ENCODE data around the gene EEF1AKMT1. TPM values are rescaled to one million over a fixed set of nuclear protein-coding genes. Genes with fewer than 3 reads are reported as not detected.

EEF1AKMT1 gene
- total RNA-seq, 1 experiment from 2014 or later, result 6.1 TPM

DNA sequence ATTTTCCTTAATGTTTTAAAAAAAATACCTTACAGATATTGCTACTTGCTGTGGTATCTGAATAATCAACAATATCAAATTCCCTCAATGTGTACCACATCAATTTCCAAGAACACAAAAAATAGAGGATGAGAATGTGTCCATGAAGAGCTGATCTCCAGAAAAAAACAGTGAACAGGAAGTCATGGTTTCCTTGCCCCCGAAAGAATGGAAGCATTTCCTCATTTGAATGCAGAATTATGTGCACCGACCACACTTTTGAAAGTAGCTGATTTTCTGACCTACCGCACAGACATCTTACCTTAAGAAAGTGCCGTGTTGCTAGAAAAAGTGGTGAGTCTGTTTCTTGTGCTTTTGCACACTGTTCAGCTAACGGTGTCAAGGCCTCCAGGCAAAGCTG, 13.4 kb upstream of the EEF1AKMT1 start:
- Mint-ChIP-seq H3K27me3 (ENCODE audit: low read depth) (no peaks in the 10 kb centered on the region), H3K36me3 (ENCODE audit: insufficient read depth in 1 of 3, low read depth in 3 of 3) (peaks cover 12 to 52% (median 37%) of the 10 kb centered on the region in 3 experiments; a peak in 6 of 7 replicates), H3K4me3 (no peak overlapping the region), H3K9me3 (no peaks in the 10 kb centered on the region), H3K4me1 (no peaks in the 10 kb centered on the region), H3K27ac (no peak overlapping the region)
- Histone ChIP-seq H3K56ac (ENCODE audit: insufficient read length, low read depth, low read length) (no peak overlapping the region), H3K79me2 (ENCODE audit: insufficient read depth, low read length) (no peaks in the 10 kb centered on the region), H3K18ac (ENCODE audit: insufficient read length, low read depth, low read length) (no peak overlapping the region), H3K4me1 (ENCODE audit: insufficient read depth, low read length) (no peaks in the 10 kb centered on the region), H2BK120ac (ENCODE audit: low read depth, low read length, poor library complexity, severe bottlenecking) (no peak overlapping the region), H3K23ac (ENCODE audit: insufficient read length, low read depth, low read length) (no peak overlapping the region), H2AK5ac (ENCODE audit: insufficient read length, low read length) (no peak overlapping the region), H2BK12ac (ENCODE audit: insufficient read length, low read depth, low read length) (no peak overlapping the region), H4K8ac (replicated peaks; ENCODE audit: insufficient read length, low read depth, low read length) (no peak overlapping the region), H3K27ac (ENCODE audit: insufficient read length, low read depth, low read length) (no peak overlapping the region), H3K9ac (ENCODE audit: extremely low read depth, insufficient read length, low read length) (no peak overlapping the region), H3K27me3 (ENCODE audit: insufficient read depth, low read length) (no peaks in the 10 kb centered on the region), H3K4me2 (ENCODE audit: insufficient read depth, insufficient read length, low read length) (no peak overlapping the region), H3K23me2 (ENCODE audit: insufficient read length, low read depth, low read length, poor library complexity, severe bottlenecking) (no peaks in the 10 kb centered on the region), H2BK5ac (ENCODE audit: insufficient read length, low read length) (no peak overlapping the region), H4K91ac (ENCODE audit: insufficient read length, low read depth, low read length) (no peak overlapping the region), H3K9me3 (ENCODE audit: control insufficient read depth, low read depth, low read length) (no peaks in the 10 kb centered on the region), H2BK15ac (ENCODE audit: low read depth, low read length) (no peak overlapping the region), H4K20me1 (ENCODE audit: control insufficient read depth, insufficient read depth, insufficient read length) (peaks cover 2% of the 10 kb centered on the region), H3K14ac (ENCODE audit: insufficient read depth, low read length) (no peak overlapping the region), H3T11ph (ENCODE audit: low read length) (no peak overlapping the region), H3K4ac (ENCODE audit: low read depth, low read length) (no peak overlapping the region), H2AFZ (ENCODE audit: low read length) (no peak overlapping the region), H3K79me1 (ENCODE audit: insufficient read depth, low read depth, low read length, poor library complexity, severe bottlenecking) (no peaks in the 10 kb centered on the region), H4K5ac (ENCODE audit: insufficient read length, low read depth, low read length) (no peak overlapping the region), H2BK20ac (ENCODE audit: low read depth, low read length, poor library complexity, severe bottlenecking) (no peak overlapping the region)
- no CpG with 5 or more reads among the region's 5 CpGs for WGBS (ENCODE audit: extremely low coverage, insufficient read length, low lambda C conversion rate)
- TF ChIP-seq, protein P1, sequence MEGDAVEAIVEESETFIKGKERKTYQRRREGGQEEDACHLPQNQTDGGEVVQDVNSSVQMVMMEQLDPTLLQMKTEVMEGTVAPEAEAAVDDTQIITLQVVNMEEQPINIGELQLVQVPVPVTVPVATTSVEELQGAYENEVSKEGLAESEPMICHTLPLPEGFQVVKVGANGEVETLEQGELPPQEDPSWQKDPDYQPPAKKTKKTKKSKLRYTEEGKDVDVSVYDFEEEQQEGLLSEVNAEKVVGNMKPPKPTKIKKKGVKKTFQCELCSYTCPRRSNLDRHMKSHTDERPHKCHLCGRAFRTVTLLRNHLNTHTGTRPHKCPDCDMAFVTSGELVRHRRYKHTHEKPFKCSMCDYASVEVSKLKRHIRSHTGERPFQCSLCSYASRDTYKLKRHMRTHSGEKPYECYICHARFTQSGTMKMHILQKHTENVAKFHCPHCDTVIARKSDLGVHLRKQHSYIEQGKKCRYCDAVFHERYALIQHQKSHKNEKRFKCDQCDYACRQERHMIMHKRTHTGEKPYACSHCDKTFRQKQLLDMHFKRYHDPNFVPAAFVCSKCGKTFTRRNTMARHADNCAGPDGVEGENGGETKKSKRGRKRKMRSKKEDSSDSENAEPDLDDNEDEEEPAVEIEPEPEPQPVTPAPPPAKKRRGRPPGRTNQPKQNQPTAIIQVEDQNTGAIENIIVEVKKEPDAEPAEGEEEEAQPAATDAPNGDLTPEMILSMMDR (conservative IDR thresholded peaks at IDR 0.05), result no peak
- DNase-seq, result no peak

Measured in H9 (cell line).